Breast epithelium (tissue), 3 donors: ENCODE results near the gene COL28A1.

ENCODE experiments used
- CTCF ChIP-seq, 3 donors: fragments of 450-650 bp; IDR thresholded peaks; one replicate each; pipeline ENCODE4 v1.5.1; 2016 to 2017; ENCODE audit warnings: antibody characterized with exemption in 3 of 3, mild to moderate bottlenecking in 3 of 3, moderate library complexity in 3 of 3
- POLR2A ChIP-seq: fragments of 450-650 bp; IDR thresholded peaks from one replicate; pipeline ENCODE4 v1.6.1; 2016; ENCODE audit warnings: antibody characterized with exemption, mild to moderate bottlenecking, moderate library complexity
- POLR2AphosphoS5 ChIP-seq, 3 donors: sonication (generic); formaldehyde crosslinking; IDR thresholded peaks; one replicate each; pipeline ENCODE4 v1.6.1; 2017; ENCODE audit warnings: antibody characterized with exemption in 3 of 3

- TF ChIP-seq POLR2AphosphoS5 (IDR thresholded peaks at IDR 0.05) (no peak), POLR2A (no peak), CTCF (IDR thresholded peaks at IDR 0.05) (no peak)
Observed at GRCh38 chr7:7344583-7344982, 191.1 kb downstream of the COL28A1 start.
